ENCODE data around the gene IFT81. TPM values are rescaled to one million over a fixed set of nuclear protein-coding genes. Genes with fewer than 3 reads are reported as not detected.

The IFT81 gene
- total and polyA plus RNA-seq, 2 of the 13 experiments (the other 11 are each of a cell fraction or from before 2014, with no cell fraction given) = 4.2 to 13.0 TPM

DNA sequence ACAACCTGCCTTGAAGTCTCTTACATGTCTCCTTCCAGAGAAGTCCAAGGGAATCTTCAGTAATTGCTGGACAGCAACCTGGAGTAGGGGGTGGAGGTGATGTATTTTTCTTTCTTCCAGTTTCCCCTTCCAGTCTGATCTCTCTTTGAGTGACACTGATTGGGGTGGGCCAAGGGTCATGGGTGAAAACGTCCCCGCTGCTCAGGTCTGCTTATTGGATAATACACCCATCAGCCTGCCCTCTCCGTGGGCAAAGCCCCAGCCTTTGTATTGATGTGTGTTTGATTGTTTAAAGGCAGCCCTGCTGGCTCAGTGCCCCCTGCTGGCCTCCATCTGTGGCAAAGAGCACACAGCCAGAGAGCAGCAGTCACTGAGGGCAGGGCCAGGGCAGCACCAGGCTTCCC lies 121.2 kb downstream of the IFT81 start (continued):
- TF ChIP-seq, protein P1, sequence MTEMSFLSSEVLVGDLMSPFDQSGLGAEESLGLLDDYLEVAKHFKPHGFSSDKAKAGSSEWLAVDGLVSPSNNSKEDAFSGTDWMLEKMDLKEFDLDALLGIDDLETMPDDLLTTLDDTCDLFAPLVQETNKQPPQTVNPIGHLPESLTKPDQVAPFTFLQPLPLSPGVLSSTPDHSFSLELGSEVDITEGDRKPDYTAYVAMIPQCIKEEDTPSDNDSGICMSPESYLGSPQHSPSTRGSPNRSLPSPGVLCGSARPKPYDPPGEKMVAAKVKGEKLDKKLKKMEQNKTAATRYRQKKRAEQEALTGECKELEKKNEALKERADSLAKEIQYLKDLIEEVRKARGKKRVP (CRISPR knock-in tag; IDR thresholded peaks at IDR 0.05) = no peak
- TF ChIP-seq, protein P2, sequence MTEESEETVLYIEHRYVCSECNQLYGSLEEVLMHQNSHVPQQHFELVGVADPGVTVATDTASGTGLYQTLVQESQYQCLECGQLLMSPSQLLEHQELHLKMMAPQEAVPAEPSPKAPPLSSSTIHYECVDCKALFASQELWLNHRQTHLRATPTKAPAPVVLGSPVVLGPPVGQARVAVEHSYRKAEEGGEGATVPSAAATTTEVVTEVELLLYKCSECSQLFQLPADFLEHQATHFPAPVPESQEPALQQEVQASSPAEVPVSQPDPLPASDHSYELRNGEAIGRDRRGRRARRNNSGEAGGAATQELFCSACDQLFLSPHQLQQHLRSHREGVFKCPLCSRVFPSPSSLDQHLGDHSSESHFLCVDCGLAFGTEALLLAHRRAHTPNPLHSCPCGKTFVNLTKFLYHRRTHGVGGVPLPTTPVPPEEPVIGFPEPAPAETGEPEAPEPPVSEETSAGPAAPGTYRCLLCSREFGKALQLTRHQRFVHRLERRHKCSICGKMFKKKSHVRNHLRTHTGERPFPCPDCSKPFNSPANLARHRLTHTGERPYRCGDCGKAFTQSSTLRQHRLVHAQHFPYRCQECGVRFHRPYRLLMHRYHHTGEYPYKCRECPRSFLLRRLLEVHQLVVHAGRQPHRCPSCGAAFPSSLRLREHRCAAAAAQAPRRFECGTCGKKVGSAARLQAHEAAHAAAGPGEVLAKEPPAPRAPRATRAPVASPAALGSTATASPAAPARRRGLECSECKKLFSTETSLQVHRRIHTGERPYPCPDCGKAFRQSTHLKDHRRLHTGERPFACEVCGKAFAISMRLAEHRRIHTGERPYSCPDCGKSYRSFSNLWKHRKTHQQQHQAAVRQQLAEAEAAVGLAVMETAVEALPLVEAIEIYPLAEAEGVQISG (CRISPR knock-in tag; IDR thresholded peaks at IDR 0.05) = no peak
- TF ChIP-seq BRD4 (CRISPR knock-in tag; IDR thresholded peaks at IDR 0.05) (no peak), SP4 (CRISPR knock-in tag; IDR thresholded peaks at IDR 0.05) (no peak), ASH2L (IDR thresholded peaks at IDR 0.05; ENCODE audit: insufficient read length, low read depth, low read length) (peak; percentile 26), BCL6 (CRISPR knock-in tag; IDR thresholded peaks at IDR 0.05) (no peak), ZFX (CRISPR knock-in tag; IDR thresholded peaks at IDR 0.05; ENCODE audit: low read depth) (no peak), IRX3 (CRISPR knock-in tag; IDR thresholded peaks at IDR 0.05; ENCODE audit: borderline replicate concordance, low read depth) (no peak), ZNF460 (CRISPR knock-in tag; IDR thresholded peaks at IDR 0.05; ENCODE audit: borderline replicate concordance) (no peak), GABPB1 (CRISPR knock-in tag; IDR thresholded peaks at IDR 0.05) (no peak), ZNF543 (CRISPR knock-in tag; IDR thresholded peaks at IDR 0.05) (no peak), RELA (CRISPR knock-in tag; IDR thresholded peaks at IDR 0.05) (no peak), ZBTB8A (CRISPR knock-in tag; IDR thresholded peaks at IDR 0.05; ENCODE audit: borderline replicate concordance, low read depth) (no peak), XRCC5 (optimal IDR thresholded peaks at IDR 0.05; ENCODE audit: low read length) (peak; percentile 68), KLF16 (CRISPR knock-in tag; IDR thresholded peaks at IDR 0.05) (no peak), MIXL1 (CRISPR knock-in tag; IDR thresholded peaks at IDR 0.05) (peak; percentile 49; the same call in 1 of the 2 replicates), STAG1 (CRISPR knock-in tag; IDR thresholded peaks at IDR 0.05) (peak; percentile 73)
- TF ChIP-seq, protein P3, sequence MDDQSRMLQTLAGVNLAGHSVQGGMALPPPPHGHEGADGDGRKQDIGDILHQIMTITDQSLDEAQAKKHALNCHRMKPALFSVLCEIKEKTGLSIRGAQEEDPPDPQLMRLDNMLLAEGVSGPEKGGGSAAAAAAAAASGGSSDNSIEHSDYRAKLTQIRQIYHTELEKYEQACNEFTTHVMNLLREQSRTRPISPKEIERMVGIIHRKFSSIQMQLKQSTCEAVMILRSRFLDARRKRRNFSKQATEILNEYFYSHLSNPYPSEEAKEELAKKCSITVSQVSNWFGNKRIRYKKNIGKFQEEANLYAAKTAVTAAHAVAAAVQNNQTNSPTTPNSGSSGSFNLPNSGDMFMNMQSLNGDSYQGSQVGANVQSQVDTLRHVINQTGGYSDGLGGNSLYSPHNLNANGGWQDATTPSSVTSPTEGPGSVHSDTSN (CRISPR knock-in tag; IDR thresholded peaks at IDR 0.05; ENCODE audit: borderline replicate concordance) = no peak
- TF ChIP-seq, protein P4, sequence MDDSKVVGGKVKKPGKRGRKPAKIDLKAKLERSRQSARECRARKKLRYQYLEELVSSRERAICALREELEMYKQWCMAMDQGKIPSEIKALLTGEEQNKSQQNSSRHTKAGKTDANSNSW (CRISPR knock-in tag; IDR thresholded peaks at IDR 0.05; ENCODE audit: borderline replicate concordance) = no peak
- TF ChIP-seq, protein P5, sequence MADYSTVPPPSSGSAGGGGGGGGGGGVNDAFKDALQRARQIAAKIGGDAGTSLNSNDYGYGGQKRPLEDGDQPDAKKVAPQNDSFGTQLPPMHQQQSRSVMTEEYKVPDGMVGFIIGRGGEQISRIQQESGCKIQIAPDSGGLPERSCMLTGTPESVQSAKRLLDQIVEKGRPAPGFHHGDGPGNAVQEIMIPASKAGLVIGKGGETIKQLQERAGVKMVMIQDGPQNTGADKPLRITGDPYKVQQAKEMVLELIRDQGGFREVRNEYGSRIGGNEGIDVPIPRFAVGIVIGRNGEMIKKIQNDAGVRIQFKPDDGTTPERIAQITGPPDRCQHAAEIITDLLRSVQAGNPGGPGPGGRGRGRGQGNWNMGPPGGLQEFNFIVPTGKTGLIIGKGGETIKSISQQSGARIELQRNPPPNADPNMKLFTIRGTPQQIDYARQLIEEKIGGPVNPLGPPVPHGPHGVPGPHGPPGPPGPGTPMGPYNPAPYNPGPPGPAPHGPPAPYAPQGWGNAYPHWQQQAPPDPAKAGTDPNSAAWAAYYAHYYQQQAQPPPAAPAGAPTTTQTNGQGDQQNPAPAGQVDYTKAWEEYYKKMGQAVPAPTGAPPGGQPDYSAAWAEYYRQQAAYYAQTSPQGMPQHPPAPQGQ (CRISPR knock-in tag; IDR thresholded peaks at IDR 0.05; ENCODE audit: borderline replicate concordance) = no peak
- TF ChIP-seq, protein P6, sequence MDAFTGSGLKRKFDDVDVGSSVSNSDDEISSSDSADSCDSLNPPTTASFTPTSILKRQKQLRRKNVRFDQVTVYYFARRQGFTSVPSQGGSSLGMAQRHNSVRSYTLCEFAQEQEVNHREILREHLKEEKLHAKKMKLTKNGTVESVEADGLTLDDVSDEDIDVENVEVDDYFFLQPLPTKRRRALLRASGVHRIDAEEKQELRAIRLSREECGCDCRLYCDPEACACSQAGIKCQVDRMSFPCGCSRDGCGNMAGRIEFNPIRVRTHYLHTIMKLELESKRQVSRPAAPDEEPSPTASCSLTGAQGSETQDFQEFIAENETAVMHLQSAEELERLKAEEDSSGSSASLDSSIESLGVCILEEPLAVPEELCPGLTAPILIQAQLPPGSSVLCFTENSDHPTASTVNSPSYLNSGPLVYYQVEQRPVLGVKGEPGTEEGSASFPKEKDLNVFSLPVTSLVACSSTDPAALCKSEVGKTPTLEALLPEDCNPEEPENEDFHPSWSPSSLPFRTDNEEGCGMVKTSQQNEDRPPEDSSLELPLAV (CRISPR knock-in tag; conservative IDR thresholded peaks at IDR 0.05; ENCODE audit: low read depth) = no peak

Data from HepG2 (cell line).